Measurements from ENCODE around the gene M6PR.

The M6PR gene

DNA sequence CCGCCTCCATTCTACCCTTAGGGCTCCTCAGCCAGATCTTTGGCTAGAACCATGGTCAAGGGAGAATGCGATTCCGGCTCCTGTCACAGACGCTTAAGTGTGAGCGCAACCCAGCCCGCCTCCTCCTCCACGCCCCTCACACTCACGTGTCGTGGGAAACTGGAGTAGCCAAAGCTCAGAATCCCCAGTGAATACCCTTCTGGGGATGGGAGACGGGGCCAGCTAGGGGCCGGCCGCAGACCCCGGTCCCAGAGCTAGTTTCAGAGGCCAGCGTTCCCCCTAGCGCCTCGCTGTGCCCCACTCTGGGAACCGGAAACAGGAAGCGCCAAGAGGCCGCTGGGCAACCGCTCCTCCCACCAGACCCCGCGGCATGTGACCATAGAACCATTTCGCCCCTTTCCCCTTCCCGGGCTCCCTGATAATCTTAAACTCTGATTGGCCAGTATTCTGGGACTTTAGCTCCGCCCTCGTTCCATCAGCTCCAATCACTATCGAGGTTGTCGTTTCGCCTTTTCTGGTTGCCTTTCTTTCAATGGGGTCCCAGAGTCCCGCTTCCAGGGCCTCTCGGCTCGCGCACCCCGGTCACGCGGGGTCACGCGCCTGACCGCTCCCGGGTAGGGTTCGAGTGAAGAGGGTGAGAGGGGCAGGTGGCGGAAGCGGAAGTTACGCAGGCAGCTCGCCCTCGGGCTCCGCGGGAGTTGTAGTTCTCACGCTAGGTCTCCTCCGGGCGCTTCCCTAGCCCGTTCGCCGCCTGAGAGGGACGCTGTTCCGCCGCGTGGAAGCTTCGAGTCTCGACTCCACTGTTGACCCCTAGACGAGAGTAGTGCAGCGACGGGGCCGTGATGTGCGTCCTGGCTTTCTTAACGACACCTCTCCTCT lies at the start of gene M6PR:
Gene M6PR, minus strand, starts transcription at position 304 of the 879 bp plus-strand sequence. CDS start 3,241 bp downstream, outside the sequence.
- DNase-seq (ENCODE audit: low read depth in 2 of 2), result peak; percentile 79 to 84

DNA sequence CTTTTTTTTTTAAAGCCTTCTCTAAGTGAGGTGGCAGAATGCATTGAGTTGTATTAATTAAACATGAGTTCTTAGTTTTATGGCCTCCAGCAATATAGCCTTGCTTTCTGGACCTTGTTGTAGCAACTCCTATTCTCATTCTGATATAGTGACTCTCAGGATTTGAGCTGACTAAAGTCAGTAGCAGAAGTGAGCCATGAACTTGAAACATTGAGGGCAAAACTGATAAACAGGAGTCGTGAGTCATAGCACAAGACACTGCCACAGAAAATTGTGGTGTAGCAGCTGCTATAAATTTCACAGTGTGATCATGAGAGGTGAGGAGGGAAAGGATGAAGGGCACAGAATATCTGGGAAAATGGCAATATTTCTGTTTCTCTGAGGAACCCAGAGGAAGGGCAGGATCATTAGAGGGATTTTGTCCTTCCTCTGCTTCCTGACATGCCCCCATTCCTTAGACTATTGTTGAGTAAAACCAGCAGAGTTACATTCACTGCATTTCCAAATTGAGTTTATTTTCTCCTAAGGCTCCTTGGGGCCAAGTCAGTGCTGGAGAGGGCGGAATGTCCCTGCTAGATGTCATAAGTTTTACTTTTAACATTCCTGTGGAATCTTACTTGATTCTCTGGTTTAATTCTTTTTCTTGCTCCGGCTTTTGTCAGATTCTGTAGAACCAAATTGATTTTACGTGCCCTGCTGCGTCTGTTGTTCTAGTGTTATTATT lies 47.4 kb upstream of the M6PR start:
- DNase-seq (ENCODE audit: low read depth in 2 of 2), result no peak

DNA sequence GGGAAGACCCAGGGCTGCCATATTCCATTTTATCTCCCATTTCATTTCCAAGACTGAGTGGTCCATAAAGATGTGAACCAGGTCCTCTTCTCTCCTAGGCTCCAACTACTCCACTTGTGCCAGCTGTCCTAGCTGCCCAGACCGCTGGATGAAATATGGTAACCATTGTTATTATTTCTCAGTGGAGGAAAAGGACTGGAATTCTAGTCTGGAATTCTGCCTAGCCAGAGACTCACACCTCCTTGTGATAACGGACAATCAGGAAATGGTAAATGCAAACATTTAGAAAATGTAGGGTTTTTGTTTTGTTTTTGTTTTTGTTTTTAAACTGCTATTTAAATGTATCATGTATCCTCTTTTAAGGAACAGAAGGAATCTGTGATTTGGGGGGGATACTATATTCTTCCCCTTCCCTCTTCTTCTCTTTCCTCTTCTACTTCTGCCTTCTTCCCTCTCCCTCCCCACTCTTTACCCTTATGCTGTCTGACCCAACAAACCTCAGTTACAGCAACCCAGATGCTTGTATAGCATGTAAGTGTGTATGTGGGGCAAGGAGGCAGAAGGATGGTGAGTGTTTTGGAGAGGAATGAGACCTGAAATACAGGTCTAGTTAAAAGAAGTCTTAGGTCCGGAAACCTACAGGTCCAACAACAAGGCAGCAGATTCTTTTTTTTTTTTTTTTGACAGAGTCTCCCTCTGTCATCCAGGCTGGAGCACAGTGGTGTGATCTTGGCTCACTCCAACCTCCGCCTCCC lies 45.8 kb upstream of the M6PR start:
- DNase-seq (ENCODE audit: low read depth in 2 of 2), result no peak

- no peak for DNase-seq (ENCODE audit: low read depth in 2 of 2)
Measured at GRCh38 chr12:8993827-8994226, 44.4 kb upstream of the M6PR start.

DNA sequence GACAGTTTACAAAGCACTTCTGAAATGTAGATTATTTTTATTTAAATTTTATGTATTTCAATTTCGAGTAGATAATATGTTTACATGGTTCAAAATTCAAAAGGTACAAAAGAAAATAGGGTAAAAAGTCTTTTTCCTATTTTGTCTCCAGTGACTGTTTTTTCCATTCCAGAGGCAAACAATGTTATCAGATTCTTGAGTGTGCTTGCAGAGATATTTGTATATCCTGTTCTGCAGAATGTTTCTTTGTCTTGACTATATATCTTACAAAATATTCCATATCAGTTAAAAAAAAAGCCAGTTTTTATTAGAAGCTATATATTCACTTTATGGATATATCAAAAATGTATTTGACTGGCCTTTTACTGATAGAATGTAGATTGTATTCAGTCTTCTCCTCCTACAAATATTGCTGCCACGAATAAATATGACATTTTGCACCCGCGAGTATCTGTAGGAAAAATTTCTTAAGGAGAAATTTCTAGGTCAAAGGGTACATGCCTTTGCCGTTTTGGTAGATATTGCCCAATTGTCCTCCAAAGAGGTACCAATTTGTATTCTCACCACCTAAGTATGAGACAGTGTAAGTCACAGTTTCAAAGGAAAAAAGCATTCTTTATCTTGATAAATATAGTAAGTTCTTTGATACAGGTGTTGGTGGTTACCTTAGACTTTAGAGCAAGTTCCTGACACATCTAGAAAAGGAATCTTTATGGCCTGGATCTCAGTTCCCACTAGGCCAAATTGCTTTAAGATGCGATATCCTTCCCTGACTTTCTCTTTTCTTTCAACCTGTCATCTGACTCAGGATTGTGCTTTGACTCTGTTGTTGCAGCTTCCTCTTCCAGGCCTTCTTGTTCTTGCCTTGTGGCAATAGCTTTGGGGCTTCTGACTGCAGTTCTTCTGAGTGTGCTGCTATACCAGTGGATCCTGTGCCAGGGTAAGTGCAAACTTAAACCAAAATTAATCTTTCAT lies 42.2 kb upstream of the M6PR start:
- no peak for DNase-seq (ENCODE audit: low read depth in 2 of 2)

- DNase-seq (ENCODE audit: low read depth in 2 of 2), result no peak
Measured at GRCh38 chr12:8989413-8989812, 40.0 kb upstream of the M6PR start, which contains the start of gene KLRG1. TSS of gene KLRG1 (plus strand) at chr12:8989546. CDS start at chr12:8989636, 90 bp downstream.

- DNase-seq (ENCODE audit: low read depth in 2 of 2), result no peak
Measured at GRCh38 chr12:8987685-8988084, 38.2 kb upstream of the M6PR start.

DNA sequence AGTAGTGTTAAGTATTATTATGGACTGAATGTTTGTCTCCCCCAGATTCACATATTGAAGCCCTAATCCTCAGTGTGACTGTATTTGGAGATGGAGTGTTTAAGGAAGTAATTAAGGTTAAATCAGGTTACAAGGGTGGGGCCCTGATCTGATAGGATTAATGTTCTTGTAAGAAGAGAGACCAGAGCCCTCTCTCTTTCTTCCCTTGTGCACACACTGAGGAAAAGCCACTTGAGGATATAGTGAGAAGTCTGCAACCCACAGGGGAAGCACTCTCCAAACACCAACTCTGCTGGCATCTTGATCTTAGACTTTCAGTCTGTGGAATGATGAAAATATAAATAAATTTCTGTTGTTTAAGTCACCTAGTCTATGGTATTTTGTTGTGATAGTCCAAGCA lies 37.7 kb upstream of the M6PR start:
- no peak for DNase-seq (ENCODE audit: low read depth in 2 of 2)

GRCh38 chr12:8985213-8985754 lies 35.8 kb upstream of the M6PR start:
- DNase-seq (ENCODE audit: low read depth in 2 of 2), result no peak

DNA sequence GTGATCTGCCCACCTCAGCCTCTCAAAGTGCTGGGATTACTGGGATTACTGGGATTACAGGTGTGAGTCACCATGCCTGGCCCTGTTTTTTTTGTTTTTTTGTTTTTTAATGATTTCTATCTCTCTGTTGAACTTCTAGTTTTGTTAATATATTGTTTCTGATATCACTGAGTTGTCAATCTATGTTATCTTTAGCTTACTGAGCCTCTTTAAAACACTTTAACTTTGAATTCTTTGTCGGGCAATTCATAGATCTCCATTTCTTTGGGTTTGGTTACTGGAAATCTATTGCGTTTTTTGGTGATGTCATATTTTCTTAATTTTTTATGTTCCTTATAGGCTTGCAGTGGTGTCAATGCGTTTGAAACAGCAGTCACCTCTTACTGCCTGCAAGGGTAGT lies 30.7 kb upstream of the M6PR start:
- DNase-seq (ENCODE audit: low read depth in 2 of 2), result no peak

GRCh38 chr12:8970432-8970831 lies 21.0 kb upstream of the M6PR start:
- no peak for DNase-seq (ENCODE audit: low read depth in 2 of 2)

- DNase-seq (ENCODE audit: low read depth in 2 of 2), result no peak
Measured at GRCh38 chr12:8969861-8970411, 20.5 kb upstream of the M6PR start.

DNA sequence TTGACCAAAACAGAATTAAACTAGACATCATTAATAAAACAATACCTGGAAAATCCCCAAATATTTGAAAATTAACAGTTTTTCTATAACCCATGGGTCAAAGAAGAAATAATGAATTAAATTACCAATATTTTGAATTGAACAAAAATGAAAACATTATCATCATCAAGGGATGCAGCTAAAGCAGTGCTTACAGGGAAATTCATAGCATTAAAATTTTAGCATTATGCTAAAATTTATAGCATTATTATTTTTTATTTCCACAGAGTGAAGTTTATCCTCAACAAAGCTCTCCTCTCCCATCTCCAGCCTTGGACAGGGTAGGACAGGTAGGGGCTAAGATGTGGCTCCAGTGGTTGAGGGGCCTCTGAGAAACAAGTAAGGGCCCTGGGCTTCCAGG lies 19.3 kb upstream of the M6PR start:
- no peak for DNase-seq (ENCODE audit: low read depth in 2 of 2)

GRCh38 chr12:8960176-8960575 lies 10.7 kb upstream of the M6PR start:
- no peak for DNase-seq (ENCODE audit: low read depth in 2 of 2)

DNA sequence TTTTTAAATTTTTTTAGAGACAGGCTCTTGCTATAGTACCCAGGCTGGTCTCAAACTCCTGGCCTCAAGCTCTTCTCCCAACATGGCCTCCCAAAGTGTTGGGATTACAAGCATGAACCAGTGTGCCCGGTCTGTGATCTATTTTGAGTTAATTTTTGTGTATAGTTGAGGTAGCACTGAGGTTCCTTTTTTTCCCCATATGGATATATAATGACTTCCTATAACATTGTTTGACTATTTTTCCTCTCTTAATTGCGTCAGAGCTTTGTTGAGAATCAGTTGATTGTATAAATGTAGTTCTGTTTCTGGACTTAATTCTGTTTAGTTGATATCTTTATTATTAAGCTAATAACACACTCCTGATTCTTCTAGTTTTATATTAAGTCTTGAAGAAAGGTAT lies 8.6 kb upstream of the M6PR start:
- DNase-seq (ENCODE audit: low read depth in 2 of 2), result no peak

- no peak for DNase-seq (ENCODE audit: low read depth in 2 of 2)
Measured at GRCh38 chr12:8957561-8957960, 8.1 kb upstream of the M6PR start.

GRCh38 chr12:8956772-8957171 lies 7.3 kb upstream of the M6PR start:
- DNase-seq (ENCODE audit: low read depth in 2 of 2), result no peak

- no peak for DNase-seq (ENCODE audit: low read depth in 2 of 2)
Measured at GRCh38 chr12:8956073-8956472, 6.6 kb upstream of the M6PR start.

DNA sequence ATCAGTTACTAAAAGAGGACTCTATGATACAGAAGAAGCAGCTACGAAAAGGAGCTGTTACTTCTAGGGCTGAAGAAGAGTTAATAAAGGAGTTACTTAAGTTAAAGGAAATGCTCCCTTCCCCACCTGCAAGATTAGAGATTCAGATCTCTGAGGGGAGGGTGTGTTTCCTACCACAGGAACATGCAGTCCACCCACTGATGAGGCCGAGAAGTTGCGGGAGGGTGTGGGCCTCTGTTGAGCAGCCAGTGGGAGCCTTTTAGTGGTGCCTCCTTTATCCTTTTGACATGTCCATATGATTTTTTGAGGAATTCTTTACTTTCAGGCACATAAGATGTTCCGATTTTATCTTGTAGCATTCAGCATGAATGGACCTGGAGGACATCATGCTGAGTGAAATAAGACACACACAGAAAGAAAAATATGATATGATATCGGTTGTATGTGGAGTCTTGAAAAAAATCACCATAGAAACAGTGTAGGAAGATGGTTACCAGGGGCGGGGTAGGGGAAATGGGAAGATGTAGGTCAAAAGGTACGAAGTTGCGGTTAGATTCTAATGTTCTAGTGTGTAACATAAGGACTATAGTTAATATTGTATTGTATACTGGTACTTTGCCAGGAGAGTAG lies 4.4 kb upstream of the M6PR start:
- peak in 1 of 2 donors; percentile 20 for DNase-seq (ENCODE audit: low read depth in 2 of 2)

DNA sequence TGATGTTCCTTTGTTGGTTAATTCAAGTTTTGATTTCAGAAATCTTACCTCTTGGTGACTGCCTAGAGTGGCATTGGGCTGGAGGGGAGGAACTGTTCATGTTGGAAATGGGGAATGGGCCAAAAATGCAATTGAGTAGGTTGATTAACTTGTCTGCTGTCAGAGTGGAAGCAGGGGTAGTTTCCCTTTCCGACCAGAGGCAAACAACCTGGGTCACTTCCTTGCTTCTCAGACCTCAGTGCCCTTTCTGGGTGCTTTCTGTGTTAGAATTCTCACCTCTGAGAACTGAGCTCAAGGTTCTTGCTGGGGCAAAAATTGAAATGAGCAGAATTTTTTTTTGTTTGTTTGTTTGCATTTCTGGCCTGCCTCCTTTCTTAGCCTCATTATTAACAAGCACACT lies 2.3 kb upstream of the M6PR start:
- DNase-seq (ENCODE audit: low read depth in 2 of 2), result no peak
